Measurements from ENCODE around the gene ACO2. TPM values are rescaled to one million over a fixed set of nuclear protein-coding genes. Genes with fewer than 3 reads are reported as not detected.

The ACO2 gene
- total and polyA plus RNA-seq, 12 donors = 35.5 to 212 (median 134) TPM

- Histone ChIP-seq H3K27ac (peak overlapping the region; percentile 37 to 97 (median 93)), H3K4me3 (peak overlapping the region; percentile 78 to 100 (median 84)), H3K27me3 (no peaks in the 10 kb centered on the region), H3K36me3 (replicated peaks in 1 of 2) (peaks cover 0 to 35% of the 10 kb centered on the region in 2 donors), H3K4me1 (replicated peaks in 1 of 2) (peaks cover 13 to 54% of the 10 kb centered on the region in 2 donors), H3K9me3 (replicated peaks in 1 of 3) (no peaks in the 10 kb centered on the region)
- DNase-seq = peak in 2 of 7 donors; percentile 39 to 74
- TF ChIP-seq CTCF (IDR thresholded peaks at IDR 0.05) = no peak
- no peak for TF ChIP-seq POLR2A (IDR thresholded peaks at IDR 0.05)
- intact Hi-C loops (cut with DNase I) = loop anchor here in 1 of 2 donors (10.0 kb wide), 1 partner anchor 45 kb away; no protein-coding TSS in a partner anchor
- WGBS, 4 donors = 0 to 2% (median 2%) methylated on average over 10 to 30 of the region's 30 CpGs
Observed at GRCh38 chr22:41469218-41469851, 418 bp downstream of the ACO2 start.

- intact Hi-C loops (cut with DNase I) = no loop called here
- peaks cover 0 to 19% of the 10 kb centered on the region in 2 donors for H3K36me3 ChIP-seq (replicated peaks in 1 of 2)
- peaks cover 18 to 62% of the 10 kb centered on the region in 2 donors for H3K4me1 ChIP-seq (replicated peaks in 1 of 2)
- WGBS, 4 donors = 70 to 83% (median 72%) methylated on average over 2 of the region's 2 CpGs
- no peaks in the 10 kb centered on the region for H3K9me3 ChIP-seq (replicated peaks in 1 of 3)
- H3K4me3 ChIP-seq = no peak overlapping the region
- DNase-seq = no peak
- H3K27me3 ChIP-seq = no peaks in the 10 kb centered on the region
- TF ChIP-seq CTCF (IDR thresholded peaks at IDR 0.05) (no peak), POLR2A (IDR thresholded peaks at IDR 0.05) (no peak)
- no peak overlapping the region for H3K27ac ChIP-seq
Observed at GRCh38 chr22:41470886-41471285, 2.0 kb downstream of the ACO2 start.

- peak overlapping the region in 1 of 5 donors; percentile 24 for H3K27ac ChIP-seq
- peaks cover 0 to 12% of the 10 kb centered on the region in 2 donors for H3K36me3 ChIP-seq (replicated peaks in 1 of 2)
- intact Hi-C loops (cut with DNase I) = no loop called here
- DNase-seq = no peak
- no peaks in the 10 kb centered on the region for H3K9me3 ChIP-seq (replicated peaks in 1 of 3)
- 68 to 77% (median 70%) methylated on average over 2 of the region's 2 CpGs for WGBS, 4 donors
- TF ChIP-seq CTCF (IDR thresholded peaks at IDR 0.05) (no peak), POLR2A (IDR thresholded peaks at IDR 0.05) (peak in 1 of 2 donors; percentile 5)
- H3K27me3 ChIP-seq = no peaks in the 10 kb centered on the region
- H3K4me1 ChIP-seq (replicated peaks in 1 of 2) = peaks cover 18 to 62% of the 10 kb centered on the region in 2 donors
- no peak overlapping the region for H3K4me3 ChIP-seq
Observed at GRCh38 chr22:41471568-41471967, 2.7 kb downstream of the ACO2 start.

- Histone ChIP-seq H3K4me1 (replicated peaks in 1 of 2) (peaks cover 26 to 58% of the 10 kb centered on the region in 2 donors), H3K9me3 (replicated peaks in 1 of 3) (no peaks in the 10 kb centered on the region), H3K27me3 (no peaks in the 10 kb centered on the region), H3K4me3 (no peak overlapping the region), H3K27ac (peak overlapping the region in 1 of 5 donors; percentile 1), H3K36me3 (replicated peaks in 1 of 2) (peaks cover 0 to 5% of the 10 kb centered on the region in 2 donors)
- no peak for TF ChIP-seq POLR2A (IDR thresholded peaks at IDR 0.05)
- TF ChIP-seq CTCF (IDR thresholded peaks at IDR 0.05) = no peak
- intact Hi-C loops (cut with DNase I) = no loop called here
- peak in 4 of 7 donors; percentile 38 to 57 (median 46) for DNase-seq
- WGBS, 4 donors = 76 to 83% (median 80%) methylated on average over 4 to 6 of the region's 6 CpGs
Observed at GRCh38 chr22:41474872-41475451, 6.0 kb downstream of the ACO2 start.
